GM19324 (cell line): Measurements from ENCODE around the gene CD180.

ENCODE experiments used
- ATAC-seq: cut with Tn5 transposase; IDR thresholded peaks from one replicate; pipeline ENCODE4 v1.9.1; 2021; ENCODE audit warnings: mild to moderate bottlenecking, moderate library complexity; ENCODE audit not compliant: unreplicated experiment, low FRiP score

Gene CD180

GRCh38 chr5:67135381-67135984 lies 61.1 kb downstream of the CD180 start:
- no peak for ATAC-seq

- ATAC-seq: no peak
Measured at GRCh38 chr5:67133776-67134175, 62.8 kb downstream of the CD180 start.

GRCh38 chr5:67133217-67133616 lies 63.4 kb downstream of the CD180 start:
- ATAC-seq: no peak

GRCh38 chr5:67129768-67130167 lies 66.8 kb downstream of the CD180 start:
- no peak for ATAC-seq
